Fibroblast of lung (primary cell): ENCODE data around the gene TBC1D21. TPM values are rescaled to one million over a fixed set of nuclear protein-coding genes. Genes with fewer than 3 reads are reported as not detected.
A peak's percentile ranks its signal among the peaks of the same experiment; 100 is the strongest.

ENCODE experiments used
- DNase-seq, 2 donors: peaks; one replicate each; pipeline versions ENCODE4 v3.0.0 to v3.0.0-alpha.2; 2010; ENCODE audit warnings: low read depth in 2 of 2
- H2AFZ ChIP-seq: 2 replicates; pipeline ENCODE4 v1.5.1; 2012; ENCODE audit warnings: low read length, control low read depth, inconsistent platforms
- H3K27ac ChIP-seq: 2 replicates; pipeline ENCODE4 v1.5.1; 2011; ENCODE audit warnings: low read length, control low read depth; ENCODE audit not compliant: insufficient read depth
- H3K27me3 ChIP-seq: 2 replicates; pipeline ENCODE4 v1.5.1; 2011; ENCODE audit warnings: mild to moderate bottlenecking, low read length; ENCODE audit not compliant: control insufficient read depth, insufficient read depth
- H3K36me3 ChIP-seq: 2 replicates; pipeline ENCODE4 v1.5.1; 2011; ENCODE audit warnings: low read length; ENCODE audit not compliant: control insufficient read depth, insufficient read depth
- H3K4me1 ChIP-seq: 2 replicates; pipeline ENCODE4 v1.5.1; 2011; ENCODE audit warnings: low read length; ENCODE audit not compliant: control insufficient read depth, insufficient read depth; ENCODE audit errors: extremely low read depth
- H3K4me2 ChIP-seq: 2 replicates; pipeline ENCODE4 v1.5.1; 2011; ENCODE audit warnings: low read length, control low read depth; ENCODE audit not compliant: insufficient read depth; ENCODE audit errors: extremely low read depth
- H3K4me3 ChIP-seq, 4 experiments: fragments of 200-600 bp in 1 of 4; sonication (generic) in 1 of 4; replicated peaks in 1 of 4; 2 replicates each; pipeline ENCODE4 v1.5.1; 2011 to 2016; ENCODE audit warnings: low read length in 4 of 4, low read depth in 3 of 4, mild to moderate bottlenecking in 3 of 4, control low read depth in 2 of 4, inconsistent platforms in 1 of 4, mixed read lengths in 1 of 4; ENCODE audit not compliant: insufficient read depth in 1 of 4; ENCODE audit errors: control extremely low read depth in 1 of 4
- H3K79me2 ChIP-seq: 2 replicates; pipeline ENCODE4 v1.5.1; 2012; ENCODE audit warnings: mild to moderate bottlenecking, low read length, inconsistent platforms; ENCODE audit not compliant: control insufficient read depth, insufficient read depth
- H3K9ac ChIP-seq: 2 replicates; pipeline ENCODE4 v1.5.1; 2011; ENCODE audit warnings: mild to moderate bottlenecking, low read length, control low read depth; ENCODE audit not compliant: insufficient read depth
- H3K9me3 ChIP-seq: 2 replicates; pipeline ENCODE4 v1.5.1; 2012; ENCODE audit warnings: low read depth, low read length; ENCODE audit not compliant: control insufficient read depth, insufficient read depth
- H4K20me1 ChIP-seq: 2 replicates; pipeline ENCODE4 v1.5.1; 2011; ENCODE audit warnings: low read length; ENCODE audit not compliant: control insufficient read depth, insufficient read depth; ENCODE audit errors: extremely low read depth
- CTCF ChIP-seq, 2 donors: IDR thresholded peaks in 1 of 2; conservative IDR thresholded peaks in 1 of 2; 1 replicate in 1 of 2; 2 replicates in 1 of 2; pipeline ENCODE4 v1.5.1; 2011 to 2012; ENCODE audit warnings: low read length in 2 of 2, control low read depth in 1 of 2, inconsistent platforms in 1 of 2, low read depth in 1 of 2, mild to moderate bottlenecking in 1 of 2
- EZH2 ChIP-seq: IDR thresholded peaks from 2 replicates; pipeline ENCODE4 v1.5.1; 2012; ENCODE audit warnings: low read length, control low read depth, mild to moderate bottlenecking; ENCODE audit errors: missing control alignments
- polyA plus RNA-seq, 2 donors: library from polyadenylated mRNA; depleted of rRNA in 1 of 2; stranded (reverse) in 1 of 2; unstranded in 1 of 2; fragments of >200 nt; gene quantifications; 2 replicates each; pipeline ENCODE4 v1.2.1, GENCODE V29; 2011 to 2012; ENCODE audit warnings: missing spikeins in 1 of 2
- total RNA-seq: library from RNA; depleted of rRNA; stranded (reverse); fragments of >200 nt; gene quantifications from 2 replicates; pipeline ENCODE4 v1.2.1, GENCODE V29; 2014

The TBC1D21 gene
- total and polyA plus RNA-seq, 2 donors (not counting 1 experiment from before 2014, with no cell fraction given), result not detected

- Histone ChIP-seq H3K4me2 (peak overlapping the region; percentile 98), H3K9ac (peak overlapping the region; percentile 35), H3K27me3 (no peaks in the 10 kb centered on the region), H3K36me3 (peaks cover 2% of the 10 kb centered on the region), H3K27ac (peak overlapping the region; percentile 85), H3K9me3 (no peaks in the 10 kb centered on the region), H4K20me1 (no peaks in the 10 kb centered on the region), H2AFZ (no peak overlapping the region), H3K4me3 (peak overlapping the region; percentile 73 to 85 (median 82)), H3K79me2 (peaks cover 72% of the 10 kb centered on the region), H3K4me1 (peaks cover 55% of the 10 kb centered on the region)
- no peak for DNase-seq
- TF ChIP-seq EZH2 (no peak), CTCF (conservative IDR thresholded peaks at IDR 0.05 in 1 of 2, IDR thresholded peaks at IDR 0.05 in 1 of 2; ENCODE audit: low read depth in 1 of 2, low read length in 2 of 2) (no peak)
These were observed 54.8 kb downstream of the TBC1D21 start for GRCh38 chr15:73928241-73928579.

DNA sequence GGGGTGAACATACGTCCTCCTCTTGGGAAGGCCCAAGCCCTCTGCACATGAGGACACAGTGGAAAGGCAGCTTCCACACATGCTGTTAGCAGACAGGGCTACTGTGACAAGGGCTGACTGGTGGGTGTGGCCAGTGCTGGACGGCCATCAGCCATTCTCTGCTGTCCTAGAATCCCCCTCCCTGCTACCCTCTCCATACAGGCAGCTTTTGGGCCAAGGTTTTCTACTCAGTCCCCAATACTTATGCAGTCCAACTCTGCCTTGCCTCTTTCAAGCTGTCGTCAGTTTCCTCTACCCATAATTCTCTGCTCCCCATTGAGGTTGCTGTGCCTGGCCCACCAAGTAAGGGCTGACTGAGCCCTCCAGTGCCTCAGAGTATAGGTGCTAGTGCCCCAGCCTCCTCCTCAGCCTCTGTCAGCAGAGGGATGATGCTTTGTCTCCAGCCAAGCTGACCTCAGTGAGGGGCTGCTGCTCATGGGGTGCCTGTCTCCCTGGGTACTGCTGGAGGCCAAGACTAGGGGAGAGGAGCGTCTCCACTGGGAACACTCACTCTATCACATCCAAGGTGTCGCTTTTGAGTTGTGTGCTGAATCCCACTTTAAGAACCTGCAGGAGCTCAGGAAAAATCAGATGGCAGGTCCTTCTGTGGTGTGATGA lies 55.7 kb downstream of the TBC1D21 start:
- no peak for TF ChIP-seq EZH2
- no peak for TF ChIP-seq CTCF (conservative IDR thresholded peaks at IDR 0.05 in 1 of 2, IDR thresholded peaks at IDR 0.05 in 1 of 2; ENCODE audit: low read depth in 1 of 2, low read length in 2 of 2)
- no peak for DNase-seq
- Histone ChIP-seq H4K20me1 (no peaks in the 10 kb centered on the region), H3K36me3 (peaks cover 3% of the 10 kb centered on the region), H3K79me2 (peaks cover 77% of the 10 kb centered on the region), H3K4me3 (peak overlapping the region; percentile 9 to 85 (median 78)), H3K27me3 (no peaks in the 10 kb centered on the region), H2AFZ (no peak overlapping the region), H3K27ac (no peak overlapping the region), H3K4me2 (peak overlapping the region; percentile 98), H3K4me1 (peaks cover 46% of the 10 kb centered on the region), H3K9me3 (no peaks in the 10 kb centered on the region), H3K9ac (no peak overlapping the region)

DNA sequence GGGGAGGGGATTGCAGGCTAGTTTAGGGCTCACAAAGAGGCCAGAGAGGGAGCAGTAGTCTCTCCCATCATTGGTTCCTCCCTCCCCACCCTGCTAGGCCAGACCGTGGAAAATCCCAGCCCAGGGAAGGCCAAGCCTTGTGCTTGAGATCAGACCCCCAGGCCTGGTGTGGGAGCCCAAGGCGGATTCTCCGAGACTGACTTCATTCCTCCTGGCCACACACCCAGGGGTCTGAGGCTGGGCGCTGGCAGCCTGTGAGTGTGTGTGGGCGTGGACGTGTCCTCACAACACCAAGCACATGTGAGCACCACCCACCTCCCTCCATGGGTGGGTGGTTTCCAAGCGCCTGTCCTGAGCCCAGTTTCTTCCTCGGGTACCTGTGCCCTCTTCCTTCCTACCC lies 57.0 kb downstream of the TBC1D21 start:
- H4K20me1 ChIP-seq, result no peaks in the 10 kb centered on the region
- H3K4me3 ChIP-seq, result peak overlapping the region in 2 of 4 experiments; percentile 5 to 85
- H3K36me3 ChIP-seq, result peaks cover 3% of the 10 kb centered on the region
- H3K27me3 ChIP-seq, result no peaks in the 10 kb centered on the region
- H3K4me2 ChIP-seq, result peak overlapping the region; percentile 98
- peaks cover 35% of the 10 kb centered on the region for H3K4me1 ChIP-seq
- H3K9me3 ChIP-seq, result no peaks in the 10 kb centered on the region
- peak overlapping the region; percentile 79 for H3K27ac ChIP-seq
- H2AFZ ChIP-seq, result no peak overlapping the region
- no peak overlapping the region for H3K9ac ChIP-seq
- TF ChIP-seq EZH2, result no peak
- TF ChIP-seq CTCF (conservative IDR thresholded peaks at IDR 0.05 in 1 of 2, IDR thresholded peaks at IDR 0.05 in 1 of 2; ENCODE audit: low read depth in 1 of 2, low read length in 2 of 2), result no peak
- peak; percentile 76 to 98 for DNase-seq
- H3K79me2 ChIP-seq, result peaks cover 86% of the 10 kb centered on the region
